Uterus (tissue), 2 donors: Measurements from ENCODE around the gene SERPIND1.

Experiments
- CTCF ChIP-seq, 4 experiments: fragments of 200-600 bp in 2 of 4; fragments of 450-650 bp in 2 of 4; sonication (generic) in 2 of 4; IDR thresholded peaks; one replicate each; pipeline ENCODE4 v1.5.1; 2016 to 2019; ENCODE audit warnings: antibody characterized with exemption in 4 of 4, mild to moderate bottlenecking in 2 of 4, moderate library complexity in 1 of 4
- POLR2A ChIP-seq, 2 donors: fragments of 450-650 bp; IDR thresholded peaks; one replicate each; pipeline ENCODE4 v1.6.1; 2016; ENCODE audit warnings: antibody characterized with exemption in 2 of 2, mild to moderate bottlenecking in 1 of 2, moderate library complexity in 1 of 2

- TF ChIP-seq CTCF (IDR thresholded peaks at IDR 0.05) (no peak), POLR2A (IDR thresholded peaks at IDR 0.05) (no peak)
Measured at GRCh38 chr22:20744456-20744855, 29.5 kb upstream of the SERPIND1 start.
